HT-29 (cell line): ENCODE measurements around the gene SAMD4A. TPM values are rescaled to one million over a fixed set of nuclear protein-coding genes. Genes with fewer than 3 reads are reported as not detected.

Experiments used
- DNase-seq: peaks from one replicate; pipeline ENCODE4 v3.0.0-alpha.2; 2015; ENCODE audit warnings: low spot score
- total RNA-seq: library from RNA; depleted of rRNA; stranded (reverse); fragments of >200 nt; shearing (Covaris generic); gene quantifications from 2 replicates; pipeline ENCODE4 v1.2.3, GENCODE V29; 2014

SAMD4A gene
- total RNA-seq, 1 experiment from 2014 or later, result 9.5 TPM

DNA sequence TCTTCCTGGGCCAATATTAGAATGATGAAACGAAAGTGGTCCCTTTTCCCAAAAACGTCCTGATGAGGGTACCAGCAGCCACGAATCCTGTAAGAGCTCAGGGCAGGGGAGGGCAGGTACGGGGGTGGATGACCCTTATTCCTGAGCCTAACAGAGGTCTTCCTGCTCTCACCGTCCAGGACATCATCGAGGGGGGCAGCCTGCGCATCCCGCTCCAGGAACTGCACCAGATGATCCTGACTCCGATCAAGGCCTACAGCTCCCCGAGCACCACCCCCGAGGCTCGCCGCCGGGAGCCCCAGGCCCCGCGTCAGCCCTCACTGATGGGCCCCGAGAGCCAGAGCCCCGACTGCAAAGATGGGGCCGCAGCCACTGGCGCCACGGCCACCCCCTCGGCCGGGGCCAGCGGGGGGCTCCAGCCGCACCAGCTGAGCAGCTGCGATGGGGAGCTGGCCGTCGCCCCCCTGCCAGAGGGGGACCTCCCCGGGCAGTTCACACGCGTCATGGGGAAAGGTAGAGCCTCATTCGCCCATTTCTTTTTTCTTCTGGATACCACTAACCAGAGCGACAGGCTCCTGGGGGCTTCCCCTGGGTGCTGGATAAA is 193.2 kb downstream of the SAMD4A start:
- no peak for DNase-seq

DNA sequence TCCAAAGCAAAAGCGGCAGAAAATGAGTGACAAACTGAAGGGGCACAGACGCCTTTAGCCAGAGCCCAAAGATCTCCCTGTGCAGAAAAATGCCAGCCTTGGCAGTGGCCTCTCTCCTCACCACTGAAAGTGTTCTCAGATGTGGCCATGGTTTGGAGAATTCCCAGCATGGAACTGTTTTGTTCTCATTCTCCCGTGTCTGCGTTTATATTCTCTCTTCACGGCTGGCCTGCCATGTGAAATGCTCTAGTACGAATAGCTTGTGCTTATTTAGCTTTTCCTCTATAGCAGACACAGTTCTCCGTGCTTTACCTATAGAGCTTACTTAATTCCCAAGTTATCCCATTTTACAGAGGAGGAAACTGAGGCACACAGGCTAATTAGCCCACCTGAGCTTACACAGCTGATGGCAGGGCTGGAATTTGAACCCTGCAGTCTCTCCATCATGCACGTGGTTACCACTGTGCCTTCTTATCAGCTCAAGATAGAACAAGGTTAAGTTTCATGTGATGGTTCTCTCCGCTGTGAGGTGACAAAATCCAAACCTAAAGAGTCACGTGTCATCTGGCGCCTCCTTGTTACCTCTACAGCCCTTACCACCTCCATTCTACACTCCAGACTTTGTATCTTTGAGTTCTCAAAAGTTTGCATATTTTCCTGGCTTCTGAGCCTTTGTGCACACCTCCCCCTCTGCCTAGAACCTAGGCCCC is 194.1 kb downstream of the SAMD4A start:
- no peak for DNase-seq

DNA sequence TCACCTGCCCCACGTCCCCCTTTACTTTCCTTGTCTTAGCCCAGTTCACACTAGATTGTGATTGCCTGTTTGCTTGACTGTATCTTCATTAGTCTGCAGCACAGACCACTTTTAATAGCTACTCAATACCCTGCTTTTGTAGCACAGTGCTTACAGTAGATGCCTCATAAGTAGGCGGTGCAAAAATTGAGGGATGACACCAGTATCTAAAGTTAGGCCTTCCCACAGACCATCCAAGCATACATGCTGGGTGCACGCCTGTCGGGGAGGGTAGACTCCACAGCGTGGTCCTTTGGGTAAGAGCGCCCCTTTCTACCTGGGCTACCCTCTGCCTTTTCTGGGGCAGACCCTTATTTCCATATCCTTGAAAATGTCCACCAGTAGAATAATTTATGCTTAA is 194.9 kb downstream of the SAMD4A start:
- DNase-seq, result no peak

DNA sequence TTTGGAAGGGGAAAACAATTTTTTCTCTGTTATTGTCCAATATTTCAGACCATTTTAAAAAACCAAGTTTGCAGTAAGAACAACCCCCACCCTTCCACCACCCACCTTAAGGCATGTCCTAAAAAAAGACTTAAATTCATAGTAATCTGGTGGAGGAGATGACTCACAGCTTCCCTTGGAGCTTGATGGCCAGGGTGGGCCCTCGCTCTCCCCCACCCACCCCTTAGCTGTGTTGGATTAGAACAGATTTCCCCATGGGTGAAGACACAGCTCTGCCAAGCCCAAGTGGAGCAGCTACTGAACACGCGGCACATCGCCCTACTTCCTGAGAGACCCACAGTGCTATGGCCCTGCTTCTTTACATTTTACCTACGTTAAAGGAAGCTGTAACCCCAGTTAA is 195.4 kb downstream of the SAMD4A start:
- no peak for DNase-seq

DNA sequence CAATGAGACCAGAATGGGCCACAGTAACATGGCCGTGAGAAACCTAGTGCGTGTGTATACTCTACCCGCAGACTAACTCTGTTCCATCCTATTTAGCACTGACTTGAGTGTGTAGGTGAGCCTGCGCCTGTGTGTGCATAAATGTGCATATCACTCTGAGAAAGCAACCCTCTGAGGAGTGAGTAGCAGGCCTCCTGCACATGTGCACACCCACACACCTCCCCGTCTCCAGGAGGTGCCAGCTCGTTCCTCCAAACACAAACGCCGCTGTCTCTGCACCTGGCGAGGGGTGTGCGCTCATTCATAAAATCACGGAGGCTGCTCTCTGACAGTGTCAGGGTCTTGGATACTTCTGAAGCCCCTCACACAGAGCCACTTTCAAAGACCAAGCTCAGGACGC is 196.8 kb downstream of the SAMD4A start:
- DNase-seq, result no peak

DNA sequence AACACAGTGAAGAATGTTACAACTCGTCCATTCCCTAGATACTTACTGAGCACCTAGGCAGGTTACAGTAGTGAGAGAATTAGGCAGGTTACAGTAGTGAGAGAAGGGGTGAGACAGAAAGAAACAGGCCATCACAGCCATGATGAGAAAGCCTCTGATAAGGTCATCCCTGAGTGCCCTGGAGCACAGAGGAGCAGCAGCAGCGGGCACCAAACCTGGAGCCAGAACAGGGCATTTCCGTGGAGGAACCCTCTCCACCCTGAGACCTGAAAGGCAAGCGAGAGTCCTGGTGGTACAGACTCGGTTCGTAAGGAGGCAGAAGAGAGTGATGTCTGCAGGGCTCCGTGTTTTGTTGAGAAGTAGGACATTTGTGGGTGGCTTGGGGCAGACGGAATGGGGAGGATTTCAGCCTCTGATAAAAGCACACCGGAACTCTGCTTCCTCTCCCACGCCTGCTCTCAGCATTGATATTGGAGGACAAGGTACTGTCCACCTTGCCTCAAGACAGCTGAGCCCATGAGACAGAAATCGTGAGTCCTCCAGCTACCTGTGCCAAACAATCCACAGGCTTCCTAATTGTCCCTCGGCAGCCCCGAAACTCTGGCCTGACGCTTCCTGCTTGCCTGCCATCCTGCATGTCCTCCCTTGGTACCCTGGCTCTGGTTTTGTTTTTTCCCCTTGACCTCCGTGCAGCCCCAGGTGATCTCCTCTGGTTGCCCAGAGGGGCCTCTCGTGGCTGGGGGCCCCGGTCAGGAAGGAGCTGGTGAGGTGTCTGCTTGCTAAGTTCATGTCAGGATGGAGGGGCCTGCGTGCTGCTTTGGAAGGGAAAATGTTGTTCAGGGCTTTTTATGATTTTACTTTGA is 199.6 kb downstream of the SAMD4A start:
- DNase-seq, result no peak

DNA sequence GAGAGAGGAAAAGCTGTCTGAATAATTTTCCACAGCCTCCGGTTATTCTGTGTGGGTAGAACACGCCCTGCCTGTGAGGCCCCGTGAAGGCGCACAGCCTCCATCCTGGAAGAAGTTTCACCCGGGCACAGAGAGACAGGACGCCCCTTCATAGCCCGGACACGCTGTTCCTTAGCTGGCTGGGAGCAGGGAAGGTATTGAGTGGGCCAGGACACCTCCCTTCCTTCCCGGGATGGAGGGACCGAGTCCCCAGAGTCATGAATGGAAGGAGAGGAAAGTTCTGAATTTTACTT is 200.2 kb downstream of the SAMD4A start:
- no peak for DNase-seq

DNA sequence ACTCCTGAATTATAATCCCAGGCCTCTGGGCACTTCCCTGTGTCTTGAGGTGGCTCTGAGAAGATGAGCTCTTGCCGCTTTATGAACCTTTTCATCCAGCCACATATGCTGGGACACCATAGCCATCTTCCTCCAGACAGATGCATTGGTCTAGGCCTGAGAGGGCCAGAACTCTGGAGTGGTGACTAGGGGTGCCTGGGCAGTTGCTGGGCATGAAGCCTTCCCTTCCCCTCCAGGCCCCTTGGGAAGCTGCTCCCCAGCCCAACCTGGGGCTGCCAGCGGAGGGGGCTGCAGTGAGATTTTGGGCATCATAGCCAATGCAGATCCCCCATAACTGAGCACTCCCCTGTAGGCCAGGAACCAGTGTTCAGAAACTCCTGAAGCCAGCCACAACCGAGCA is 200.5 kb downstream of the SAMD4A start:
- DNase-seq, result no peak

DNA sequence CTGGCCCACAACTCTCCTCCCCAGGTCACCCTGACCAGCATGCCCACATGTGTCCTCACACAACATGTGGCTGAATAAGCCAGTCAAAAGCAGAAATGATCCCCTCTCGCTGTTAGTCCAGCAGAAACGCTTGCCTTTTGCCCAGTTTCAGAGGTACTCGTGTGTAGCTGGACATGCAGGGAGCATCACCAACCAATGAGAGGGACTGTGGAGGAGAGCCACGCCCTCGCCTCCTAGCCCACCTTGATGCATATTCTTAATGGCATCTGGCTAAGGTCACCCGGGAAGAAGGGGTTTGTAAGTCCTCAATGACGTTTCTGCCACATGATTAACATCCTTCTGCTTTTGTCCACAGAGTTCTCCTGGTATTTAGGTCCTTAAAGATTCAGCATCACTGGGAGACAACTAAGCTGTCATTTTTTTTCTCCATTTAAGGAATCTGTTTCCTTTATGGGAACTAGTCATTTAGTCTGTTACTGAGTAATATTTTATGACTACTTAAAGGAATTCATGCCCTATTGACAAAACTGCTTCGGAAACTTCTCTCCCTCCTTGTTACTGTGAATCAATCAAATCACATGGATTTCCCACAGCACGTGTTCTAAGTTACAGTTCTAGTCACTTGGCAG is 201.7 kb downstream of the SAMD4A start:
- no peak for DNase-seq

DNA sequence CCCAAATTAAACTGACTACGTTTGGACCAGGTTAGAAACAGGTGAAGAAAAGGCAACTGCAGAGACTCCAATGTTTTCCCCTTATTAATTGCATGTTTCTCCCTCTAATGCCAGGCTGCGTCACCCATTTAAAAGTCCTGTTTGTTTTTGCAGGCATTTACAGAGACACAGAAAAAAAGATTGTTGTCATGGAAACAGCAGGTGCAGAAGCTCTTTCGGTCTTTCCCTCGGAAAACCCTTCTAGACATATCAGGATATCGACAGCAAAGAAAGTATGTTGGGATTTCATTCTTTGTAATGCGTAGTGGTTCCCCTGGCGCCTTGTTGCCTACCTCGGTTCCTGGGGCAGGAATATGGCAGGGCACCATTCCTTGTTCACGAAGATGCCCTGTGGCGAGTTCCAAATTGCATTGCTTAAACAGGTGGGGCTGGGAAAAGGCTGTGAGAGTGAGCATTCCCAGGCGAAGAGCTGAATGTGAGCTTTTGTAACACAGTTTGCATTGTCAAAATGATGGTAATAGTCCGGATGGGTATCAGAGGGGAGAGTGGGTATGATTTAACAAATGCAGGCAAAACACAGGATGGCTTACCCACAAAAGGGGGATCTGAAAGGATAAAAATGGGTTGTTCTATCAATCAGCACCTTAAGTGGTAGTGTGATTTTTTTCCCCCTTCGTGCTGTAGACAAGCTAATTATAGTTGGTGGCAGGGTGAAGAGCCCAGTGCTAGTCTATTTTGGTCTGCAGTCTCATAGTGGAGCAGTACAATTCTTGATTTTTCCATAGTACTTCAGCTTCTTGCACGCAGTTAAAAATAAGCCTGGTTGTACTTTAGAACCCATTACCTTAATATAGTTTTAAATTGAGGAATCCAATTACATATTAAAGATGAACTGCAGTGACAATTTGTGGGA is 203.3 kb downstream of the SAMD4A start:
- no peak for DNase-seq

DNA sequence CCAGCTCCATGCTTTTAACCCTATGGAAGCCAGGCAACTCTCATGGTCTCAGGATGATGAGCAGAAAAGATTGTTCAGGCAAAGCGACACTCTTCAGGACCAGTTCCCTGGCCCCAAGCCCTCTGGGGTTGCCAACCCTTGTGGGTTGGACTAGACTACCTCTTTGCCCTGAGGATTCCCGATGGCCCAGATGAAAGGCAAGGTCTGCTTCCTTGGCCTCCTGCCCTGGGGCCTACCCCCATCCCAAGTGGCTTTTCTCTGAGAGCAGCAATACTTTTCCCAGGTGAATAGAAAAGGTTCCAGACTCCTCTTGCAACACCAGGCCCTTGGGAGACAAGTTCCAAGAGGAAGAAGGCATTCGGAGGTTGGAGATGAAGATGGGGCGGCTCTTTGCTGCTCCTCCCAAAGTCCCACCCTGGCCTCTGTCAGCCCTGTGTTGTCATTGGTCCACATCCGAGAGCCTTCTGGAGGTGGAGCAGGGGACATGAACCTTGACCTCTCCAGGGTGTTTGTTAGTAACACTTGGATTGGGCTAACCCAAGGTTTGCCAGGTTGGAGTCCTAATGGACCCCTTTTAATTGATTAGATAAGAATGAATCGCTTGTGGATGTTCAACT is 204.6 kb downstream of the SAMD4A start:
- no peak for DNase-seq

DNA sequence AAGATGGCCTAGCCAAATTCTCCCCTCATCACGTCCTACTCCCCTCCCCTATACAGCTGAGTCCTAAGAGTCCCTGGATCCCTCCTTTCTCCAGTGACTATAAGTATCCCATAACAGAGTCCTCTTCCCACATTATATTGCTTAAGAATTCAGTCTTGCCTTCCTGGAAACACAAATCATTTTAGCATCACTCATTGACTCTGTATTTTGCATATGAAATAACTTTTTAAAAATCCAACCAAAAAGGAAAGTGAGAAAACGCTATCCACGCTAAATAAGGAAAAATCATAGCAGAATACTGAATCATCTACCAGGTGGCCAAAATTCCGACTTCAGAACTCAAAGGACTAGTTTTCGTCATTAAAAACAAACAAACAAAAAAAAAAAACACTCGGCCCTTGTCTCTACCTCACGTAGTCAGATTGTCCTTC is 205.5 kb downstream of the SAMD4A start:
- DNase-seq, result no peak

DNA sequence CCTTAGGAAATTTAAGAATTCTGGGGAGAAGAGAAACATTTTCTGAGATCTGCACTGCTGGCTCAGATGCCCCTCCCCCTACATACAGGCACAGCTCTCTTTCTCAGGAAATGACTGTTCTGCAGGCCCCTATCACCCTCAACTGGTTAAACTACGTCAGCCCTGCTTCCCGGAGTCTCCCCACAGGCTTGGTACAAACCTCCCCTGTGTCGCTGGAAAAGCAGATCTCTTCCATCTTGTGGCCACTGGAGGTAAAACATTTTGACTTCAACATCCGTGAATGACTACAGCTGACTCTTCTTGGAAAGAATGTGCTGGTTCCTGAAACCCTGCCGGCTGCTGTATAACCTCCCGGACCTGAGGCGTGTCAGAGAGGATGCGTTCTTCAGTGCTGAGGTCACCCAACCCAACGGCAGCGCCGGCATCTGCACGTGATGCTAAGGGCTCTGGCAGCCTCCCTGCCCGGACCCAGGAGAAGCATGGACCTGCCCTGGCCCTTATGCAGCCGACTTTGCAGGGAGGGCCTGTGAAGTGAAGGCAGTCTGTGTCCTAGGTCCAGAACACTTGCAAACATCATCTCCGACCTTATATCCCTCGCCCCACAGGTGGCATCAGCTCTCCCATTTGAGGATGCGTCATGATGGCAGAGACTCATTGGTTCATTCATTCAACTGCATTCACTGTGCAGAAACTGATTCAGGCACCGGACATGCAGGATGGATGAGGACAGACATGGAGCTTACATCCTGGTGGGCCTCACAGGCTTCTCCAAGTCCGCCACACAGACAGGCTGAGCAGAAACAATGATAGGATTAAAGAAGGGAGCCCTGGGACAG is 206.5 kb downstream of the SAMD4A start:
- peak; percentile 82 for DNase-seq

DNA sequence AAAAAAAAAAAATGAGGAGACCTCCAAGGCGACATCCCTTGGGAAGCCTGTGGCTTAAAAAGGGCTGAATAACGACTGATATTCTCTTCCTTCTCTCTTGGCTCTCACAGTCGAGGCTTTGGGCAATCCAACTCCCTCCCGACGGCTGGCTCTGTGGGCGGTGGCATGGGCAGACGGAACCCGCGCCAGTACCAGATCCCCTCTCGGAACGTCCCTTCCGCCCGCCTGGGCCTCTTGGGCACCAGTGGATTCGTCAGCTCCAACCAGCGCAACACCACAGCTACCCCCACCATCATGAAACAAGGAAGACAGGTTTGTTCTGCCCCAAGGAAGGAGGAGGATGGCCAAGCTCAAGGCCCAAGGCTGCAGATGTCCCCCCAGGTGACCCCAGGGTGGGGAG is 207.9 kb downstream of the SAMD4A start:
- DNase-seq, result no peak

DNA sequence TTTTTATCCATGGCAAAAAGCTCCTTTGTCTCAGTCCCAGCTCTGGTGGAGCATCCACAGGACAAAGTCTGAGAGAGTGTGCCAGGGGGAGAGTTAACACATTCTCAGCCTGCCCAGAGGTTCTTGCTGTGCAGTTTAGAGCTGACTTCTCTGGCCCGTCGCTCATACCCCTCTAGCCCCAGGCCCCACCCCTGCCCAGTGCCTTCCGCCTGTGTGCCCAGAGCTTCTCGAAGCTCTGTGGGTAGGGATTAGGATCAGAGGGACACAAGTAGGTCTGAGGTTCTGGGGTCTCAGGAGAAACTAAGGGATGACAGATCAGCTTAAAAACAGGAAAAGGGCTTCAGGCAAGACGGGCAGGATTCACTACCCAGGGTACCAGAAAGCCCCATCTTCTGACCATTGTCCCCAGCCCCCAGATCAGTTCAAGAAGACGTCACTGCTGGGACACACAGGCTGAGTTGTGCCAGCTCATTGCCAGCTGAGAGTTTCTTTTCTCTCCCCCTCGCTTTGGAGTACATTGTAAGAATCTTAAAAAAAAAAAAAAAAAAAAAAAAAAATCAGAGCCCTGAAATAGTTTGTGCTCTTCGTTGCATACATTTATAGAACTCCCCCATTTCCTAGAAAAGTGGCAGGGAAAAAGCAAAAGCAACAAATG is 208.7 kb downstream of the SAMD4A start:
- no peak for DNase-seq

DNA sequence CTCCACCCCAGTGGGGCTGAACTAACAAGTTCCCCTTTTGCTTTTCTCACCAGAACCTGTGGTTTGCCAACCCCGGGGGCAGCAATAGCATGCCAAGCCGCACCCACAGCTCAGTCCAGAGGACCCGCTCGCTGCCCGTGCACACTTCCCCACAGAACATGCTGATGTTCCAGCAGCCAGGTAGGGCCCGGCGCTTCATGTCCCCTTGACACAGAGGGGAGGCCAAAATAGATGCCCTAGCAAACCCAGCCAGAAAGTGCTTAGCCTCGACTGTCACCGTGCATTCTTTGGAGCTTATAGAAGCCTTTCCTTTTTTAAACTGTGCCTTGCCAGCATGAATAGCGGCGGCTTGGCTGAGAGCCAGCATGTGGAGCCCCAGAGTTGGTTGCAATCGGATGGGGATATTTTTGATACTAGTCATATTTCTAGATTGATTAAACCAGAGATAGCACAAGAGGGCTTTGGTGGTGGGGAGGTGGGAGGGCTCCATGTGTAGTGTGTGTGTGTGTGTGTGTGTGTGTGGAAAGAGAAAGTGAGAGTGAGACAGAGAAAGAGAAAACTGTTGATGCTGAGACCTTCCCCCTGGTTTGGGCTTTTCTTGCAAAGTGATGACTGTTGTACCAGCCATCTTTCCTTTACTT is 209.6 kb downstream of the SAMD4A start:
- no peak for DNase-seq

DNA sequence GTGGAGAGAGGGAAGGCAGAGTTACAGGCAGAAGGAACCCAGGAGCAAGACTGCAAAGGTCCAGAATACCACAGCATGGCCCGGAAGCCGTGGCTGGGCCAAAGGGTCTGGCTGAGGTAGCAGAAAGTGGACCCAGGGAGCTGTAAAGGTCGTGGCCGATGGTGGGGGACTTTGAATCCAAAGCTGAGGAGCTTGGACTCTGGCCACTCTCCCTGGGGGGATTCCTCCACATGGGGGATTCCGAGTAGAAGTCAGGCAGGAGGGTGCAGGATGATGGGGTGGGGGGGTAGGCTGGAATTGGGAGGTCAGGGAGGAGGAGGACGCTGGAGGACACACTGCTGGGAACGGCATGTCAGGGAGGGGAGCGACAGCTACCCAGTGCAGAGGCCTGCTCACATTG is 210.5 kb downstream of the SAMD4A start:
- no peak for DNase-seq

DNA sequence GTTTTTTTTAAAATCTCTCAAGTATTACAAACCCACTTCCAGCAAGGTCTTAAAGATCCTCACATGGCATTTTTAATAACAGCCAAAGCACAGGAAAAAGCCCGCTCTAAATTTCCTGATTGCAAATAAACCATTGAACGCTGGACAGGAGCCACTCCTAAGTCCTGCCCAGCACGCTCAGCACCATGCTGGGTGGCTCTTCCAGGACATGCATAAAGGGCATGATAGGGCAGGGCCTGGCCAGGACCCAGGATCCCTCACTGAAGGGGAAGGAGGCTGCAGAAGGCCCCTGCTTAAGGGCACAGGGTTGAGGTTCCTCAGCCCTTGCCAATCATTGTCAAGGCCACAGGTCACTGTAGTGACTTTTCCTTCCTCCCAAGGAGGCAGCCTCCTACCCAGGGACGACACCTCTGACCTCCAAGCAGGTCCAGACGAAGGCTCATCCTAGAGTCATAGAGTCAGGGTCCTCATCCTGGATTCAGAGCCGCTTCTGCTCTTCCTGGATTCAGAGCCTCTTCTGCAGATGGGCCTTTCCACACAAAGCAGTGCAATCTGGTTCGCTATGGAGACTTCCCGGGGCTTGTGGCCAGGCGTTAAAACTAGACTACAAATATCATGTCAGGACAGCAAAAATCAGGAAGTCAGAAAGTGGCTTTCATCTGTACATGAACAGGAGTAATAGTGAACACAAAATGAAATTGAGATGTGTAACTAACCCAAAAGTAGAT is 211.9 kb downstream of the SAMD4A start:
- no peak for DNase-seq
